Activated CD8-positive, alpha-beta memory T cell treated with anti-CD3 and anti-CD28 coated beads for 36 hours (primary cell): Measurements from ENCODE around the gene JAML. TPM values are rescaled to one million over a fixed set of nuclear protein-coding genes. Genes with fewer than 3 reads are reported as not detected.

Experiments used
- CTCF ChIA-PET: fragments of 350-600 bp; sonication (Branson Sonifier 250); formaldehyde crosslinking; loops from one replicate; lab custom pipeline; 2021; ENCODE audit warnings: antibody characterized with exemption; lab: Charles Lee
- POLR2A ChIA-PET: fragments of 350-600 bp; sonication (Branson Sonifier 250); formaldehyde crosslinking; loops from one replicate; lab custom pipeline; 2021; ENCODE audit warnings: antibody characterized with exemption; lab: Charles Lee
- total RNA-seq, 2 experiments: library from RNA; stranded (reverse); gene quantifications; one replicate each; pipeline ENCODE4 v1.2.3, GENCODE V29; 2021

The JAML gene
- total RNA-seq, 2 experiments from 2014 or later = 300 to 305 TPM

DNA sequence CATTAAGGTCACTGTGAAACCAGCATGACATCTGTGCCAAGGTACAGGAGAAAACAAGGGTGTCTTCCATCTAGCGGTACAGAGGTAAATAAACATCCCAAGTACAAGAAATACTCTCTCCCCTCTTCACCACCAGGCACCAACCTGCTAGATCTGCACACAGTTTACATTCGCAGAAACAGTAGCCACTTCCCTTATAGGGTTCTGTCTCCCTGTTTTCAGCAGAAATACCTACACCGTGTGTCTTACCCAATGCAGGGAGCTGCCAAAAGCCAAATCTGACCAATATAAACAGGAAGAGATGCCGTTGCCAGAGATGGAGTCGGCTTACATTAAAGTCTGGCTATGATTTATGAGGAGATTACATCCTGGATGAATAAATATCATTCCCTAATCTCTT lies 73.4 kb downstream of the JAML start:
- POLR2A ChIA-PET = no interaction called here

DNA sequence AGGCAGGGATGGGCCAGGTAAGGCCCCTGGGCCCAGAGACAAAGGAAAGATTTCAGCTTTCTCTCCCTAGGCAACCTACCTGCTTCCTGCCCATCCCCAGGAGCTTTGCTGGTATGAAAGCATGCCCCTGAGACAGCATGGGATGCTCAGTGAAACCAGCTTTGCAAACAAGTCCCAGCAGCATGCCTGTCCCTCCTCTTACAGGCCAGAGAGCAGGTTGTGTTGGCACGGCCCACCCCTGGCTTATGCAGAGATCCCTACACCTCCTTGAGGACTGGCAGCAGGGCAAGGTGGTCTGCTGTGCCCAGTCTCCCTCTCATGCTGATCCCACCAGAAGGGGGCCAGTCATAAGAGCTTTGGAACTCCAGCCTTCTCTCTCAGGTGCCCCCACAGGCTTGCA lies 75.3 kb downstream of the JAML start:
- CTCF ChIA-PET = interaction anchor here (0.6 to 3.8 kb wide), 3 partner anchors 23 to 193 kb away, joined by 3 to 18 read pairs (median 6); partner anchors contain the start of gene CD3D
- POLR2A ChIA-PET = no interaction called here

More for the DNA sequence above, 73.4 kb downstream of the JAML start:
- CTCF ChIA-PET = interaction anchor here (2.2 kb wide), 1 partner anchor 20 kb away, joined by 9 read pairs; no protein-coding TSS in a partner anchor

DNA sequence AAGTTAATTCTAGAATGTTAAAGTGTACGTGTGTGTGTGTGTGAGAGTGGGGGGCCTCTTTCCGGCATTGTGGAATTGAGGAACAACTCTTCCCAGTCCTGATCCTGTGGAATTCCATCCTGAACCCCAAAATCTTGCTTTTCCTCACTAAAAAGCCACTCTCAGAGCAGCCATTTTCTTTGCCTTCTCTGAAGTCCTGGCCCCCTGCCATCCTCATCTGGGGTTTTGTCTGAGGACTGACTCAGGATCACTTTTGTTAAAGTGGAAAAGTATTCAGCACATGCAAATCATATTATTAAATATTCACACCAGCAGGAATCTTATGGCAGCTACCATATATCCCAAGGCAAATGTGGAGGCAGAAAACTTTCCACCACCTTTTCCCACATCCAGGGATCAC lies 76.0 kb downstream of the JAML start:
- ChIA-PET POLR2A (interaction anchor here (0.5 kb wide), 1 partner anchor 28 kb away, joined by 4 read pairs; the partner anchor contains the start of gene SCN2B), CTCF (interaction anchor here (1.5 to 3.8 kb wide), 2 partner anchors 23 to 147 kb away, joined by 6 to 18 read pairs; no protein-coding TSS in a partner anchor)

DNA sequence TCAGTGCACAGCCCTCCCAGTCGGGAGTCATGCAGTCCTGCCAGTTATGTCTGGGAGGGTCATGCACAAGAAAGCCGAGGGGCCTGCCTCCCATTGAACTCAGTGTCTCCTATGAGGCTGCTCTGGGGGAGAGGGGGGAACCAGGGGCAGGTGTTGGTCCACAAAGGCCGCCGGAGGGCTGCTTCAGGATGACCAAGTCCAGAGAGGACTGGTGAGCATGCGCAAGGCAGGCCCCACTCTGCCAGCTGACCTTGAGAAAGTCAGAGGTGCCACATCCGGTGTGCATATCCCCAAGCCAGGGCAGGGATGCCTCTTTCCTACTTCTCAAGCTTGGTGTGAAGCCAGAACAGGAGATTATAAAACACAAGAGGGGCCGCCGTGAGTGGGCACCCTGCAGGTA lies 76.6 kb downstream of the JAML start:
- ChIA-PET POLR2A (interaction anchor here (0.5 kb wide), 1 partner anchor 28 kb away, joined by 4 read pairs; the partner anchor contains the start of gene SCN2B), CTCF (interaction anchor here (1.5 to 3.8 kb wide), 2 partner anchors 24 to 147 kb away, joined by 6 to 18 read pairs; no protein-coding TSS in a partner anchor)

DNA sequence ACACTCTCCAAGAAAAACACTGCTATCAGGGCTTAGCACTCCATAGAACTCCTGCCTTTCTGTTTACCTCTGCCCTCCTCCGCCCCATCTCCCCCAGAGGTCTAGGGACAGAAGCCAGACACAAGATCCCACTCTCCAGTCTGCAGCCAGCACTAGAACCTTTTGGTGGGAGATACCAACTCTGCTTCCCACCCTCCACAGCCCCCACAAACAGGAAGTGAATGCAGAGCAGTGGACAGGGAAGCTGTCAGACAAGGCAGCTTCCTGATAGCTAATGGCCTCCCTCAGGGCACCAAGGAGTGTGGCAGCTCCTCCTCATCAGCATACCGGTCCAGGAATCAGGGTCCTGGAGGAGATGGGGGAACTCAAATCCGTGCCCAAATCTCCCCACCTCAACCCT lies 77.3 kb downstream of the JAML start:
- POLR2A ChIA-PET = no interaction called here

DNA sequence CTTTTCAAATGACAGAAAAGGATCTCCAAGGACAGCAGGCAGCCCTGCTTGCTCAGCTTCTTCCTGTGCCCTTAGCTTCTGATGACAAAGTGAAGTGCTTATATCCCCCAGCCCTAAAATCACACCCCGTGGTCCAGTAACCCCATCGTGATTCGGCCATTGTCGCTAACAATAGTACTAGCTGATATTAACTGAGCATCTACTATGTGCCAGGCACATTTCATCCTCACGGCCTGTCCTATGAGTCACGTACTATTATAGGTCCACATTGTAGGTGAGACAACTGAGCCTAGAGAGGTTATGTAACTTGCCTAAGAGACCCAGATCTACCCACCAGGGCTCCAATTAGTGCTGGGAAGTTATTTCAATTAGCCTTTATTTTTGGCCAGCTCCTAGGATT lies 78.3 kb downstream of the JAML start:
- ChIA-PET POLR2A (no interaction called here), CTCF (interaction anchor here (1.1 to 4.2 kb wide), 6 partner anchors 9 to 113 kb away, joined by 3 to 37 read pairs (median 4); no protein-coding TSS in a partner anchor)

More for the DNA sequence above, 77.3 kb downstream of the JAML start:
- CTCF ChIA-PET = interaction anchor here (3.8 to 4.2 kb wide), 2 partner anchors 23 to 25 kb away, joined by 18 to 37 read pairs; no protein-coding TSS in a partner anchor

DNA sequence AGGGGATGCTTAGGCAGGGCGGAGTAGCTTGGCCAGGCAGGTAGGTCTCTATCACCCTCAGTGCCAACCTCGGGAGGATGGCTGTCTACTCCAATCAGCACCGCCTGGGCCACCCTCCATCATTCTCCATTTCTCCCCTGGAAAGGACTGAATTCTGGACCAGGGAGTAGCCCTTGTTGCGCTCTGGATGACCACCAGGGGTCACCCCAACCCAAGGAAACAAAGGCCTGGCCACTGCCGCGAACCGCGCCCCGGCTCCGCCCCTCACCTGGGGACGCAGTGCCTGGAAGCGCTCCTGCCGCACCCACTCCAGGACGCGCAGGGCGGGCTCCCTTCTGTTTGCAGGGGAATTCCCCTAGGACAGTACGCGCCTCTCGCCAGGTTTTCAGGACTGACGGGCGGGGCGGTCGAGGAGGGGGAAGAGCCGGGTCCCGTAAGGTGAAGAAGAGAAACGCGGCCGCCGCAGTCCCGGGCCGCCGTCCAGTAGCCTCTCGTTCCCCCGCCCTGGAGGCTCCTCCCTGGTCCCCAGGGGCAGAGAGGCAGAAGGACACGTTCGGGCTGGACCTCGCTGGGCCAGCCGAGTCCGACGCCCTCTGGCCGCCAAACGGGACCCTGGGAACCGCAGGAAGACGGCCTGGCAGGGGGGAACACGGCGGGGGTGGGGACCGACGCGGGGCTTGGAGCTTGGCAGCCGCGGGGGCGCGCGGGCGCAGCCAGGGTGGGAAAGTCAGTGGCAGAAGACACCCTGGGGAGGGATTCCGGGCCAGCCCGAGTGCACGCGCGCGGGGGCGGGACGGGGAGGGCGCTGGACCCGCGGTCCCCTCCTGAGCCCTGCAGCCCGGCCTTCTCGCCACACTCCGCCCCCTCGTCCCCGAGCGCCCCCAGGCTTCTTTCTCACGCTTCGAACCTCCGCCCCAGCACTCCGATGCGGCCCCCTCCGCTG lies 79.3 kb downstream of the JAML start:
- POLR2A ChIA-PET = no interaction called here

DNA sequence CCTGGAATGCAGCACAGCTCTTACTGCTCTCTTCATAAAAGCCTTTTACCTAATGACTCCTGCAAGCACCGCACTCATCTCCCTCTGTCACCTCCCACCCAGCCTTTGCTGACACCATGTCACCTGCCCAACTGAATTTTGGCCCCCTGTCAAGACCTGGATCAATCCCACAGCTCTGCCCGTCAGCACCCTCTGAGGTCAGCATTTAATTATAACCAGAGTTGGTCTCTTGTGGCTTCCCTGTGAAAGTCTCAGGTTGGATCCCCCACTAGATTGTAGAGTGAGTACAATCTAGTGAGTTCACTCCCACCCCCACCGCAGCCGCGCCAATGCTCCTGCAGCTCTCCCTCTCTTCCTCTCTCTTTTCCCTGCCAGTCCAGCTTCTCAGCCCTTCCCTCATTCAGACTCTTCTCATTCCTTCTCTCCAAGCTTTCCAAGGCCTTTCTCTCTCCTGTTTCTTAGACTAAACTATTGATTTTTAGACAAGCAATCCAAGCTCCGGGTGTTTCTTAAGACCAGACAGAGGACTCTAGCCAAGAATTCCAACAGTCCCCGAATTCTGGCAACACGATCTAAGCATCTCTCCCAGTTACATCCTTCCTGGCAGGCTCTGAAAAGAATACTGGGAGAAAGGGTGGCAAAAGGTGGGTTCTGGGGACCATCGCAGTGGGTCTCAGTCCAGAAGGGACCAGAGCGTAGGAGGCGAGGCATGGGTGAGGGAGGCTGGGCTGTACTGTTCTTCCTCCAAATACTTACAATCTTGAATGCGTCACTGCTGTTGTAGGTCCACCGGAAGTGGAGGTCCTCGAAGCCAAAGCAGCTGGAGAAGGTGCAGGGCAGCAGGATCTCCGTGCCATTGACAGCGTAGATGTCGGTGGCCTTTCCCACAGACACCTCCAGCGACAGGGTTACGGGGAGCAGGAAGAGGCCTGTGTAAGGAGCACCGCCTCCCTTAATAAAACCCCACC lies 80.2 kb downstream of the JAML start:
- ChIA-PET POLR2A (no interaction called here), CTCF (interaction anchor here (0.6 to 4.2 kb wide), 8 partner anchors 12 to 215 kb away, joined by 3 to 37 read pairs (median 4); partner anchors contain the start of gene UBE4A)

More for the DNA sequence above, 79.3 kb downstream of the JAML start:
- CTCF ChIA-PET = interaction anchor here (0.6 to 4.2 kb wide), 12 partner anchors 10 to 259 kb away, joined by 3 to 37 read pairs (median 4); no protein-coding TSS in a partner anchor

Other genes with a start within 250 kb of the JAML start
- 10 to 100 TPM; 58.1 to 62.6 TPM for gene IL10RA, start 238.6 kb downstream of the JAML start, total RNA-seq
- gene TMPRSS4, start 147.9 kb downstream of the JAML start, total RNA-seq = not detected
- gene SMIM35, start 138.0 kb downstream of the JAML start, total RNA-seq = under 1 TPM; 0.13 to 0.32 TPM
- gene SCN4B, start 72.2 kb downstream of the JAML start, total RNA-seq = under 1 TPM; 0.19 to 0.29 TPM
- gene SCN2B, start 48.4 kb downstream of the JAML start, total RNA-seq = not detected
- 10 to 100 TPM; 83.9 to 84.1 TPM for gene MPZL3, start 27.4 kb upstream of the JAML start, total RNA-seq
- gene MPZL2, start 39.3 kb upstream of the JAML start, total RNA-seq = 1 to 10 TPM; 6.1 to 7.8 TPM
- 100 to 1,000 TPM; 491 to 500 TPM for gene CD3E, start 79.7 kb upstream of the JAML start, total RNA-seq
- 100 to 1,000 TPM; 407 to 417 TPM for gene CD3D, start 117.7 kb upstream of the JAML start, total RNA-seq
- 100 to 1,000 TPM; 145 to 146 TPM for gene CD3G, start 119.3 kb upstream of the JAML start, total RNA-seq
- gene UBE4A, start 134.6 kb upstream of the JAML start, total RNA-seq = 10 to 100 TPM; 54.0 to 55.7 TPM
- 100 to 1,000 TPM; 279 to 296 TPM for gene ATP5MG, start 176.6 kb upstream of the JAML start, total RNA-seq
- gene KMT2A, start 211.5 kb upstream of the JAML start, total RNA-seq = 10 to 100 TPM; 66.5 to 67.6 TPM